NK-92 (cell line): ENCODE results near the gene C10orf71.

Source experiments
- DNase-seq: peaks from one replicate; lab custom pipeline; 2025; ENCODE audit not compliant: unreplicated experiment; lab: John Stamatoyannopoulos, UW

Gene C10orf71

DNA sequence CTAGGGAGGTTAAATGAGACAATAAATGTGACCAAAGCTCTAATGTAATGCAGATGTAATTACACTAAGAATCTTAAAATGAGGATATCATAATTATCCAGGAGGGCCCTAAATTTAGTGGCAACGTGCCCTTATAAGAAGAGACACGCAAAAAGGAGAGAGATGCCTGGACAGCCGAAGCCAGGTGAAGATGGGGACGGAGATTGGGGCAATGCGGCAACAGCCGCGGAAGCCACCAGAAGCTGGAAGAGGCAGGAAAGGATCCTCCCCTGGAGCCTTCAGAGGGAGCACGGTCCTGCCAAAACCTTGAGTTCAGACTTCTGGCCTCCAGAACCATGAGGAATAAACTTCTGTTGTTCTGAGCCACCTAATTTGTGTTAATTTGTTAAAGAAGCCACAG, 25.3 kb upstream of the C10orf71 start:
- DNase-seq, result no peak

GRCh38 chr10:49274886-49275285, 24.1 kb upstream of the C10orf71 start:
- no peak for DNase-seq

DNA sequence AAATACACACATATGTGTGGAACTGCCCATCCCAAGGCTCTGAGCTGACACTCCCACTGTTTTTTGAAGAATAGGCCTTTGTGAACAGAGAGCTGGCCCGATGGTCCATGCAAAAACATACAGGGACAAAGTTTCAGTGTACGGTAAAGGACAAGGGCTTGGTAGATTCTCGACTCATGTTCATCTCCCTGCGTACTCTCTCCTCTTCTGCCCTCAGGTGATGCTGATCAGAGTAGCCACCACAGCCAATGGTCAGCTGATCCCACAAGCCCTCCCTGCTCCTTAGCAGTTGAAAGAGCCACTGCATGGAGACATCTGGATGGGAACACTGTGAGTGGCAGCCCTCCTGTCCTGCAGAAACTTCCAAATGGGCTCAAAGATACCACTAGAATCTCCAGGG, 23.1 kb upstream of the C10orf71 start:
- DNase-seq, result no peak

DNA sequence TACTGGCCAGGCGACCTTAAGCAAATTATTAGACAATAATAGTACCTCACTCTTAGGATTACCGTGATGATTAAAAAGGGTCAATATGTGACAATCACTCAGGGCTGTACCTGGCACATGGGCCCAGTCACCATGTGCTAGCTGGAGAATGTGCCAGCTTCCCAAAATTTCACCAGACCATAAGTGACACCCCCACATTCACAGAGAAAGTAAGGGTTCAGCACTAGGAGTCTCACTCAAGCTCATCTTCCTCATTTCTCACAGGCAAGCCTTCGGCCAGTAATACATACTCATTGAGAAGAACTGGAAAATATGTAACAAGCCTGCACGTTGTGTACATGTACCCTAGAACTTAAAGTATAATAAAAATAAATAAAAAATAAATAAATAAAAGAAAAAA, 22.4 kb upstream of the C10orf71 start:
- DNase-seq, result no peak

GRCh38 chr10:49277973-49278372, 21.0 kb upstream of the C10orf71 start:
- no peak for DNase-seq

DNA sequence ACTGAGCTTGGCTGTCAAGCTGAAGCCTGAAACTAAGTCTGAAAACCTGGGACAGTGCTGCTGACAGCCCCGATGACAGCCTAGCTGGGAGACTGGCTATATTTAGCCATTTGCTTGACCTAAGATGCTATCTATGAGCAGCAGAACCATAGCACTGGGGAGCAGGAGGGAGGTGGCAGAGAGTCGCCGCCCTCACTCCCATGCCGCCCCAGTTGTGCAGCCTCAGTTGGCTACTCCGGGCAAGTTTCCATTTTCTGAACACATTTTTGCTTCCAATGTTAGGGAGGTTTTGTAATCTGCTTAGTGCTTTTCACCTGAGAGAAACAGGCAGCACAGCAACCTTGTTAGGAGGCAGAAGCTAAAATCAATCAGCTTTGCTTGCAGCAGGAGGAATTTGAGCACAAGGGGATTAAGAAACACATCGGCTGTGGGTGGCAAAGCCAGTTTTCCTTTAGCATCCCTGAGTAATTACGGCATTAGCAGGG, 20.4 kb upstream of the C10orf71 start:
- no peak for DNase-seq

GRCh38 chr10:49279015-49279880, 19.7 kb upstream of the C10orf71 start:
- DNase-seq, result no peak

DNA sequence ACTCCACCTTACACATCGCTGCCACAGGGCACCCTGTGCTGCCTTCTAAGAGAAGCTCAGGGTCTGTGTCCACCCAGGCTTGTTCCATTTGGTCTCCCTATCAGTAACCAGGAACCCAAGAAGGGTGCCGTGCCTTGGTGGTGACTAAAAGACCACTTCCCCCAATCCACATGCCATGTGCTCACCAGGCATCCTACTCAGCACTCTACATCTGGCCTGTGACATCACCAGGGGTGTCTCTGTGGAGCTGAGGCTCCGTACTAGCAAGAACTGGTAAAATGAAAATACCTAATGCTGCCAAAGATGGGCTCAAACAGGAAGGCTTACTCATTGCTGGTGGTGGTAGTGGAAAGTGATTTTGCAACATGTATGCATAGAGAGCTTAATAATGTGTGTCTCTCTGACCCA, 19.0 kb upstream of the C10orf71 start:
- DNase-seq, result no peak

- DNase-seq, result no peak
Measured at GRCh38 chr10:49281461-49281860, 17.5 kb upstream of the C10orf71 start.

DNA sequence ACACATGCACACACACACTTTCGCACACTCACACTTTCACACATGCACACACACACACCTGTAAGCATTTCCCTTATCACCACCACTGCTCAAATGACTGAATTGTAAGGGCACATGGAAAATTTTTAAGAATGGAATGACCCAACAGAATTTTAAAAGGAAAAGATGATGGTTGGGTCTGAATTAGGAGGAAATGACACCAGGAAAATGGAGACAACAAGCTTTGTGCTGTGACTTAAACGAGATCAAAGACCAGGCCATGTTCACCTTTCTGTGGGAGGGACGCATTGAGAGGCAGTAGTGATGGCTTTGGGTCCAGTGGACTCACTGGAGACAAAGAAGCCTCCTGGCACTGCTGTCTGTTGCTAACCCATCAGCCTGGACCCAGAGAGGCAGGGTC, 16.7 kb upstream of the C10orf71 start:
- DNase-seq, result no peak

GRCh38 chr10:49282879-49283341, 16.1 kb upstream of the C10orf71 start:
- no peak for DNase-seq

DNA sequence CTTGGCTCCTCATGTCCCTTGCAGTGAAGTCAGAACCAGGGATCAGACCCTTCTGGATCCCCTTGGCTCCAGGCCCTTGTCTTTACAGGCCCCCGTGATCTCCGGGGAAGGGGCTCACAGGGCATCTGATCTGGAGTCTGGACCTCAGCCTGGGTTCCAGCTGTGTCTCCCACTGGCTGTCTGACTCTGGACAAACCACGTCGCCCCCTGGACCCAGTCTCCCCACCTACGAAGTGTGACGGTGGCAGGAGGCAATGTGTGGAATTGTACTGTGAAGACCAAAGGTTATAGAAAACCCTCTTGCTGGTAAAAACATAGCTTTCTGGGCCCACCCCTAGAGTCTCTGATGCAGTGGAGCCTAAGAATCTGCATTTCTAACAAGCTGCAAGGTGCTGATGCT, 15.5 kb upstream of the C10orf71 start:
- no peak for DNase-seq

GRCh38 chr10:49284356-49284755, 14.6 kb upstream of the C10orf71 start:
- no peak for DNase-seq

GRCh38 chr10:49285232-49285631, 13.7 kb upstream of the C10orf71 start:
- DNase-seq, result no peak

DNA sequence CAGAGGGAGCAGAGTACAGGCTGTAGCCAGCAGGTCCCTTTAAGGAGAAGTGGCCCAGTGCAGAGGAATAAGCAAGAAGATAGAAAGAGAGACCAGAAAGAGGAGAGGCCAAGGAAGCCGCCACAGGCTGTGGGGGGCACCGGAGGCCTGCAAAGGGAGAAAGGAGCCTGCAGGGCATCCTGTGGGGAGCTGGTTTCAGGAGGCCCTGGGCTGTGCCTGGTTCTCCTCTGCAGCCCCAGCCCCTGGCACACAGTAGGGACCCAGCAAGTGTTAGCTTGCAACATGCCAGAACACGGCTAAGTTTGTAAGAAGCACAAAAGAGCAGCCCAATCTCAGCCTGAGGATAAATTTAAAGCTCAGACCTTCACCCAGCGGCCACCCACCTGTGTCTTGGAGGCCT, 12.3 kb upstream of the C10orf71 start:
- no peak for DNase-seq

GRCh38 chr10:49287689-49288340, 11.2 kb upstream of the C10orf71 start:
- DNase-seq, result no peak

- no peak for DNase-seq
Measured at GRCh38 chr10:49288341-49289065, 10.5 kb upstream of the C10orf71 start.

GRCh38 chr10:49289480-49289879, 9.5 kb upstream of the C10orf71 start:
- no peak for DNase-seq

DNA sequence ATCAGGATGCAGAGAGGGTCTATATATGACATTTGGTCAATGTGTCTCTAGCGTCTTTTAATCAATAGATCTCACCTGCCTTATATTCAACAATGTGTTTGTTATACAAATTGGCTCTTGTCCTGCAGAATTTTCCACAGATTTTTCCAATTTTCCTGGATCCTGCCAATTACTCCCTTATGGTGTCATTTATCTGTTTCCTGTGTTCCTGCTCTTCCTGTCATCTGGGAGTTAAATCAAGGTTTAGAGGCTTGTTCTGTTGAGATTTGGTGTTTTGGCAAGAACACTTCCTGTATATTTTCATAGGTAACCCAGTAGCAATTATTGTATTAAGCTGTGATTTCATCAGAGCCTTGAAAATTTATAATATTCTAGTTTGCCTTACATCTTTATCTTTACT, 8.8 kb upstream of the C10orf71 start:
- no peak for DNase-seq

GRCh38 chr10:49290607-49291006, 8.4 kb upstream of the C10orf71 start:
- no peak for DNase-seq

DNA sequence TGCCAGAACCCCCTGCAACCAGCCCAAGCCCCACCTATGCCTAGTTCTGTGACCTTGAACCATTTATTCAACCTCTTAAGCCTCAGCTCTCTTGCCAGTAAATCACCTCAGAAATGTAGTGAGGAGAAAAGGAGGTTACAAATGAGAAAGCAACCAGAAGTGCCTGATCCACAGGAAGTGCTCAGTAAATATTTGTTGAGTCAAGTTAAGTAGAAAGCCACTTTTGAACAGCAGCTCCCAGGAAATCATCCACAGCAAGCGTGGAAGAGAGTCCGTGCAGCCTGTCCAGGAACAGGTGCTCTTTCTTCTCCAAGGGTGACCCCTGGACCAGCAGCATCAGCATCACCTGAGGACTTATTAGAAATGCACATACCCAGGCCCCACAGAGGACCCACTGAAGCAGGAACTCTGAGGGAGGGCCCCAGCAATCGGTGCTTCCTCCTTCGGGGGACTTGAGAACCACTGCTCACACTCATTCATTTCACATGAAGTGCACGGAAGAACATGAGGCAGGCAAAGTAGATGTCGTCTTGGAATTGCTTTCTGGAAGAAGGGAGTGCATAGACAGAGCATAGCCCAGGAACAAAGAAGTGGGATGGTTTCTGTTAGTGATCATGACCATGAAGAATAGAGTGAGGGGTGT, 6.3 kb upstream of the C10orf71 start:
- DNase-seq, result no peak
